ENCODE data around the gene NUDCD3. TPM values are rescaled to one million over a fixed set of nuclear protein-coding genes. Genes with fewer than 3 reads are reported as not detected.

Gene NUDCD3
- total RNA-seq, 4 donors from 2014 or later = 53.3 to 87.9 (median 73.2) TPM

DNA sequence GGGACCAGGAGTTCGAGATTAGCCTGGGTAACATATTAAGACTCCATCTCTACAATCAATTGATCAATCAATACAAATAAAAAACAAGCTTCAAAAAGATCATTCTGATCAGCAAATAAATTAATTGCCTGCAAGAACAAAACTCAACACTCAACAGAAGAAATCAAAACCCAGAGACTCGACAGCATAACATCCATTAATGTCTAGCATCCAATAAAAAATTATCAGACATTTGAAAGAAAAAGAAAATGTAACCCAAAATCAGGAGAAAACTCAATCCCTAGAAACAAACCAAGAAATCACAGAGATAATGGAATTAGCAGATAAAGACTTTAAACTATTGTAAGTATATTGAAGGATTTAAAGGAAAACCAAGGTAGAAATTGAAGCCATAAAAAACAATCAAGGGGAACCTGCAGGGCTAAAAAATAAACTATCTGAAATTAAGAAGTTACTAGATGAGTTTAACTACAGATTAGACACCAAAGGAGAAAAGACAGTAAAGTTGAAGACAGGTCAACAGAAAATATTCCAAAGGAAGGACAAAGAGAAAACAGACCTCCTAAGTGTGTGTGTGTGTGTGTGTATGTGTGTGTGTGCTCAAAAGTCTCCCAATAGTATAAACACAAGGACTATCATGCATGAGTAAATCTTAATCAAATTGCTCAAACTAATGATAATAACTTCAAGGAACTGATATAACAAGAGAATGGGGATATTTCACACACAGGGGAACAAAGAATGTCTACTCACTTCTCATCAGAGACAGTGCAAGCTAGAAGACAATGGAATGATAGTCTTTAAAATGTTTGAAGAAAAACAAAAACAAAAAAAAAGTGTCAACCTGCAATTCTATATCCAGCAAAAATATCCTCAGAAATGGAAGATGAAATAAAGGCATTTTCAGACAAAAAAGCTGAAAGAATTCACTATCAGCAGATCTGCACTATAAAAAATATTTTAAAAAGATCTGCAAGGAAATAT, 7.7 kb downstream of the NUDCD3 start:
- no peak for DNase-seq (ENCODE audit: low spot score in 2 of 2)
- intact Hi-C loops (cut with DNase I; ENCODE audit: low total_unique reads) = no loop called here
- no peak overlapping the region for H3K4me3 ChIP-seq (ENCODE audit: low read depth, poor library complexity, severe bottlenecking)
- no peak for TF ChIP-seq POLR2A (IDR thresholded peaks at IDR 0.05)
- TF ChIP-seq, protein P1, sequence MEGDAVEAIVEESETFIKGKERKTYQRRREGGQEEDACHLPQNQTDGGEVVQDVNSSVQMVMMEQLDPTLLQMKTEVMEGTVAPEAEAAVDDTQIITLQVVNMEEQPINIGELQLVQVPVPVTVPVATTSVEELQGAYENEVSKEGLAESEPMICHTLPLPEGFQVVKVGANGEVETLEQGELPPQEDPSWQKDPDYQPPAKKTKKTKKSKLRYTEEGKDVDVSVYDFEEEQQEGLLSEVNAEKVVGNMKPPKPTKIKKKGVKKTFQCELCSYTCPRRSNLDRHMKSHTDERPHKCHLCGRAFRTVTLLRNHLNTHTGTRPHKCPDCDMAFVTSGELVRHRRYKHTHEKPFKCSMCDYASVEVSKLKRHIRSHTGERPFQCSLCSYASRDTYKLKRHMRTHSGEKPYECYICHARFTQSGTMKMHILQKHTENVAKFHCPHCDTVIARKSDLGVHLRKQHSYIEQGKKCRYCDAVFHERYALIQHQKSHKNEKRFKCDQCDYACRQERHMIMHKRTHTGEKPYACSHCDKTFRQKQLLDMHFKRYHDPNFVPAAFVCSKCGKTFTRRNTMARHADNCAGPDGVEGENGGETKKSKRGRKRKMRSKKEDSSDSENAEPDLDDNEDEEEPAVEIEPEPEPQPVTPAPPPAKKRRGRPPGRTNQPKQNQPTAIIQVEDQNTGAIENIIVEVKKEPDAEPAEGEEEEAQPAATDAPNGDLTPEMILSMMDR (IDR thresholded peaks at IDR 0.05) = no peak
- WGBS, 2 donors = 96 to 98% methylated on average over 2 of the region's 2 CpGs

DNA sequence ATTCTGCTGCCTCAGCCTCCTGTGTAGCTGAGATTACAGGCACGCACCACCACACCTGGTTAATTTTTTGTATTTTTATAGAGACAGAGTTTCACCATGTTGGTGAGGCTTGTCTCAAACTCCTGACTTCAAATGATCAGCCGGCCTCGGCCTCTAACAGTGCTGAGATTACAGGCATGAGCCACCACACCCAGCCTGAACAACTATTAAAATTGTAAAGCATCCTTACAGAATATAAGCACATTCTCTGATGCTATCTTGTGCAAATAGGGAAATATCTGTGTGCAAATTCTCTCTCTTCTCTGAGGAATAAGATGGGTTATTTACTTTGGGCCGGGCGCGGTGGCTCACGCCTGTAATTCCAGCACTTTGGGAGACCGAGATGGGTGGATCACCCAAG, 12.5 kb downstream of the NUDCD3 start:
- no peak for TF ChIP-seq POLR2A (IDR thresholded peaks at IDR 0.05)
- TF ChIP-seq, protein P1 (IDR thresholded peaks at IDR 0.05) = no peak
- DNase-seq (ENCODE audit: low spot score in 2 of 2) = no peak
- no peak overlapping the region for H3K4me3 ChIP-seq (ENCODE audit: low read depth, poor library complexity, severe bottlenecking)
- intact Hi-C loops (cut with DNase I; ENCODE audit: low total_unique reads) = loop anchor here (10.0 kb wide), 2 partner anchors 63 to 233 kb away; no protein-coding TSS in a partner anchor
- WGBS, 2 donors = 92 to 95% methylated on average over 8 of the region's 8 CpGs

GRCh38 chr7:44477063-44477830, 13.2 kb downstream of the NUDCD3 start:
- TF ChIP-seq, protein P1 (IDR thresholded peaks at IDR 0.05) = peak in 1 of 3 donors; percentile 57
- TF ChIP-seq POLR2A (IDR thresholded peaks at IDR 0.05) = no peak
- intact Hi-C loops (cut with DNase I; ENCODE audit: low total_unique reads) = loop anchor here (10.0 kb wide), 2 partner anchors 62 to 232 kb away; no protein-coding TSS in a partner anchor
- WGBS, 2 donors = 25 to 29% methylated on average over 6 of the region's 6 CpGs

GRCh38 chr7:44476313-44476712, 14.1 kb downstream of the NUDCD3 start:
- intact Hi-C loops (cut with DNase I; ENCODE audit: low total_unique reads) = loop anchor here (10.0 kb wide), 2 partner anchors 62 to 232 kb away; no protein-coding TSS in a partner anchor
- TF ChIP-seq POLR2A (IDR thresholded peaks at IDR 0.05) = no peak
- TF ChIP-seq, protein P1 (IDR thresholded peaks at IDR 0.05) = no peak
- no peak overlapping the region for H3K4me3 ChIP-seq (ENCODE audit: low read depth, poor library complexity, severe bottlenecking)
- WGBS, 2 donors = 78 to 79% methylated on average over 5 of the region's 5 CpGs
- no peak for DNase-seq (ENCODE audit: low spot score in 2 of 2)

More at GRCh38 chr7:44477063-44477830, 13.2 kb downstream of the NUDCD3 start:
- peak; percentile 26 to 84 for DNase-seq (ENCODE audit: low spot score in 2 of 2)
- no peak overlapping the region for H3K4me3 ChIP-seq (ENCODE audit: low read depth, poor library complexity, severe bottlenecking)

GRCh38 chr7:44473295-44473694, 17.2 kb downstream of the NUDCD3 start:
- intact Hi-C loops (cut with DNase I; ENCODE audit: low total_unique reads) = loop anchor here (10.0 kb wide), 2 partner anchors 58 to 228 kb away; no protein-coding TSS in a partner anchor
- H3K4me3 ChIP-seq (ENCODE audit: low read depth, poor library complexity, severe bottlenecking) = no peak overlapping the region
- 78 to 89% methylated on average over 3 of the region's 3 CpGs for WGBS, 2 donors
- TF ChIP-seq, protein P1 (IDR thresholded peaks at IDR 0.05) = no peak
- TF ChIP-seq POLR2A (IDR thresholded peaks at IDR 0.05) = no peak
- no peak for DNase-seq (ENCODE audit: low spot score in 2 of 2)
